Renal cortex interstitium (tissue), 11 donors: Measurements from ENCODE around the gene OTOGL. TPM values are rescaled to one million over a fixed set of nuclear protein-coding genes. Genes with fewer than 3 reads are reported as not detected.

Source experiments
- DNase-seq, 11 donors: peaks; one replicate each; pipeline ENCODE4 v3.0.0-alpha.2; 2013; ENCODE audit warnings: low read depth in 9 of 11, low spot score in 4 of 11; ENCODE audit errors: extremely low read depth in 1 of 11
- polyA plus RNA-seq, 3 donors: library from polyadenylated mRNA; unstranded; fragments of 120-200 nt; gene quantifications; one replicate each; pipeline ENCODE4 v1.2.1, GENCODE V29; 2013; ENCODE audit not compliant: insufficient read length in 3 of 3

OTOGL gene
- polyA plus RNA-seq, 3 donors: 0.59 to 1.4 (median 0.66) TPM

DNA sequence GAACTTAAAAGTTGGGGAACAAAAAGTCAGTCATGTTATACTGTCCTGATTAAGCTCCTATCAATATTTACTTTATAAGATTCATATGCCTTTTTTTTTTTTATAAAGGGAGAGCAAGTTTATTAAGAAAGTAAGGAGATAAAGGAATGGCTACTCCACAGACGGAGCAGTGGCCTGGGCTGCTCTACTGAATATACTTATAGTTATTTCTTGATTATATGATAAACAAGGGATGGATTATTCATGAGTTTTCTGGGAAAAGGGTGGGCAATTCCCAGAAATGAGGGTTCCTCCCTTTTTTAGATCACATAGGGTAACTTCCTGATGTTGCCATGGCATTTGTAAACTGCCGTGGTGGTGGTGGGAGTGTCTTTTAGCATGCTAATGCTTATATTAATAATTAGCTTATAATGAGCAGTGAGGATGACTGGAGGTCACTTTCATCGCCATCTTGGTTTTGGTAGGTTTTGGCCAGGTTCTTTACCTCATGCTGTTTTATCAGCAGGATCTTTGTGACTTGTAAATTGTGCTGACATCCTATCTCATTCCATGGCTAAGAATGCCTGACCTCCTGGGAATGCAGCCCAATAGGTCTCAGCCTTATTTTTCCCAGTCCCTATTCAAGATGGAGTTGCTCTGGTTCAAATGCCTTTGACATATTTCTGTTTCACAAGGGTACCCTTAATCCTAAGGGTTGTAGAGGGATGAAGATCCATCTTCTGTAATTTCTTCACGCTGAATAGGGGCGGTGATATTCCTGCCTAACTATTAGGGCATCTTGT lies 73.9 kb downstream of the OTOGL start:
- no peak for DNase-seq

GRCh38 chr12:80175307-80175930 lies 76.1 kb downstream of the OTOGL start:
- DNase-seq: no peak

DNA sequence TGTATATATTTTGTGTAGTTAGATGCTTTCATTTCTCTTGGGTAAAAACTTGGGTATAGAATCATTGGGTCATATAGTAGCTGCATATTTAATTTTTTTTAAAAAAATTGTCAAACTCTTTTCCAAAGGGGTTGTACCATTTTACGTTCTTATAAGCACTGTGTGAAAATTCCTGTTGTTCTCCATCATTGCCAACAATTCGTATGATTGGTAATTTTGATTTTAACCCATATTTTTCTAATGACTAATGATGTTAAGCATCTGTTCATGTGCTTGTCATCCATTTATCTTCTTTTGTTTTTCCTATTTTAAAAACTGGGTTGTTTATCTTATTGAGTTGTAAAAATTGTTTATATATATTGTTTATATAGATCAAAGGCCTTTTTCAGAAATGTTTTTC lies 77.4 kb downstream of the OTOGL start:
- no peak for DNase-seq

- DNase-seq: no peak
These were observed 79.5 kb downstream of the OTOGL start for GRCh38 chr12:80178846-80179245.

GRCh38 chr12:80183939-80184338 lies 84.6 kb downstream of the OTOGL start:
- no peak for DNase-seq

- no peak for DNase-seq
These were observed 85.6 kb downstream of the OTOGL start for GRCh38 chr12:80184926-80185325.

DNA sequence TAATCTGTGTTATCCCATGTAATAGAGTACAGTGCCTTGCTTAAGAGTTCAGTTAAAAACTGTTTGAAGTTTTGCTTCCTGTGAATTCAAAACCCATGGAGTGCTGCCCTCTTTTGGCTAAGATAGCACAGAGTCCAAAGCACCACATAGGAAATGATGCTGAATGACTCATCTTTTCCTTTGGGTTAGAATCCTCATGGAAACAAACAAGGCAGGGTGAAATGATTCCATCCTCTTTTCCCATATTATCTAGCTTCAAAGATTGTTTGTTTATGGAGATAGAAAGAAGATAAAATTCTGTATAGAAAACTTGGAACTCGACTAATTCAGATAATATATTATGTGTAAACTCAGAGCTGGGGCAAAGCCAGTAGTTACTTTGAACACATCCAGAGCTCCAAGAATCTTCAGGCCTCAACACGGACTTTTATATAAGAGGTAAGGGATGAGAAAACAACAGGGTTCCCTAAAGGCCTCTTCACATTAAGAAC lies 87.4 kb downstream of the OTOGL start:
- peak; percentile 64 to 91 (median 80) for DNase-seq

- DNase-seq: peak in 10 of 11 donors; percentile 26 to 60 (median 42)
These were observed 88.3 kb downstream of the OTOGL start for GRCh38 chr12:80187660-80188090.

- no peak for DNase-seq
These were observed 89.2 kb downstream of the OTOGL start for GRCh38 chr12:80188576-80188975.

GRCh38 chr12:80189241-80189640 lies 89.9 kb downstream of the OTOGL start:
- no peak for DNase-seq

DNA sequence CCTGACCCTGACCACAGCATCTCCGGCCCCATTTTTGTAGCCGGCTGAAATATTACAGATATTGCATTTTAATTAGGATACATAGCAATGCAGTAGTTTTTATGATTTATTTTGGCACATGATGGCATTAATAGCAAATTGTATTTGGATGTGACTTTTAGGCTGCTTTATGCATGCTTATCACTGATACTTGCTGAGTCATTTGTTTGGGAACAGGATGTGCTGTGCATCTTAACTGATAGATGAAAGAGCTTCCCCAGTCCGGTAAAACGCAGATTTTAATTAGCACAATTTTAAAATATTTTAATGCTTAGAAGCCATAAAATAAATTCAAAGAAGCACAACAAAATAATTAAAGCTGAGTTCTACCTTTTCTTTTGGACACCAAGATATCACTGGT lies 90.7 kb downstream of the OTOGL start:
- DNase-seq: no peak

GRCh38 chr12:80192087-80192486 lies 92.8 kb downstream of the OTOGL start:
- DNase-seq: no peak

DNA sequence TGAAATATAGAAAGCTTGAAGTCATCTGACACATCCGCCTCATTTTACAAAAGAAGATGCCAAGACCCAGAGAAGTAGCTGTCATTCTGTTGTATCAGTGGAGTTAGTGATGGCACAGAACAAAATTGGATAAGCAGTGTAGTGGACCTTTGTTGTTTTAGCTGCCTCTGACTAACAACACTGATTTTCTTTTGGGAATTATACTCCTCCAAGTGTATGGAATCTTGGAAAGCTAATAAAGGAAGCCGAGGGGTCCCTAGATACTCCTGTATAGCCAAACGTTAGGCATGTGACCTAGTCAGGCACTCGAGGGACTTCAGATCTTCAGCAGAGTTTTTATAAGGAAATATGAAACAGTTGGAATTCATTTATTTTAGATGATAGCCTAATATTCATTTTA lies 94.5 kb downstream of the OTOGL start:
- no peak for DNase-seq

DNA sequence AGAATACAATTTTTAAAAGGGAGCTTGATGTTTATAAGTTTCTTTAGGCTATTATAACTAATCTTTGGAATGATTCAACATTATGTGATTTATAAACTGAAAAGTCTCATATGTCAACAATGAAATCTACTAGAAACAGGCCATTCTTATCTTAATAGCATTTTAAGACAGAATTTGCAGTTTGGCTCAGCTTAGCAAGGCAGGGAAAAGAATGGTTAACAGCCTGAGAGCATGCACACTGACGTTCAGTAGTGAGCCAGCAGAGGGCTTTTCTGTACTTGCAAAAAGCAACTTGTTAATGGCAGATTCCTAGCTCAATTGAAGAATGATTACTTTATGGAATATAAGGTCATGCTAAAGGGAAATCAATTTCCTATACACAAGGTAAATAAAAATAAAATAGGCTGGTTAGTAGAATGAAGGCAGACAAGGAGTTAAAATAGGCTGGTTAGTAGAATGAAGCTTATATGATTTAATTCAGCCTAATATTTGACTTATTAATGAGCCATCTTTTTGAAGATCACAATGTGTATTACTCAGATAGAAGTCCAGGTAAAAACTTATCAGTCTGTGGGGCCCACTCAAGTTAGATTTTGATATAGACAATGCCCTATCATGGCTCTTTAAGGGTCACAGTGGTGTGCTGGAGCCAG lies 95.9 kb downstream of the OTOGL start:
- peak in 3 of 11 donors; percentile 21 to 50 (median 41) for DNase-seq

- no peak for DNase-seq
These were observed 96.4 kb downstream of the OTOGL start for GRCh38 chr12:80195737-80196136.

DNA sequence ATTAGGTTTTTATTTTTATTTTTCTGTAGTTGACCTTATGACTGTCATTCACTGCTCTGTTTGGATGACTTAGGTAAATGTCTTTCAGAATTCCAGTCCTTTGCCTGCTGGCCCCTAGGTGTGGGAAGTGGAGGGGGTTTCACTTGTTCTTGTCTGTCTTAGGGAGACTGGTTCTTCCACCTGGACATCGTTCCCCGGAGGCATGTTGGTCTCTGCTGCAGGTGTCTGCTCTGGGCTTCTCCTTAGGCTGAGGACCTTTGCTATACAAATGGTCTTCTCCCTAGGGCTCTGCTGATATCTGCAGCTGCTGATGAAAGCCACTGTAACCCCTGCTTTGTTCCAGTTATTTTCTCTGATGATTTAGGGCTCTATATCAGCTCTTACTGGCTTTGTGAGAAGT lies 97.1 kb downstream of the OTOGL start:
- no peak for DNase-seq

GRCh38 chr12:80198782-80199337 lies 99.5 kb downstream of the OTOGL start:
- no peak for DNase-seq

GRCh38 chr12:80199931-80200330 lies 100.6 kb downstream of the OTOGL start:
- DNase-seq: no peak

- no peak for DNase-seq
These were observed 101.1 kb downstream of the OTOGL start for GRCh38 chr12:80200414-80200813.

- DNase-seq: no peak
These were observed 102.6 kb downstream of the OTOGL start for GRCh38 chr12:80201908-80202307.
